Hematopoietic multipotent progenitor cell treated with erythropoietin and hydrocortisone succinate and interleukin-3 and kit ligand, for 6 days (in vitro differentiated cells): ENCODE results near the gene LRRC43.
"Not testable (repeated sequence)": the region's sequence is repeated elsewhere in the genome, so short reads cannot be mapped to it uniquely, and the experiment has no call there.

Experiments used
- DNase-seq: peaks from one replicate; pipeline ENCODE4 v3.0.0-alpha.2; 2015

The LRRC43 gene

DNA sequence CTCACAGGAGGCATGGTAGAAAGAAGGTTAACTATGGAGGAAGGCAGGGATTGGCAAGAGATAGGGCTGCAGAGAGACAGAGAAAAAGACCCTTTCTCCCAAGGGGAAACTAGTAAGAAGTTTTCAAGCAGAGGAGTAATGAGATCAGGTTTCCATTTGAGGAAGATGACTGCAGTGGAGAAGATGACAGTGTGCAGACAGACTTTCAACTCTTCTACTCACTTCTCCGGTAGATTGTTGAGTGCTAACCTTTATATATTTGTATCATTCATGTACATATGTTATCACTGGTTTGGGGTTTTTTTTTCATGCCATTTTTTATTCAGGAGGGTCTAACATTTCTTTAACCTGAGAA lies 14.7 kb downstream of the LRRC43 start:
- DNase-seq = no peak

- no peak for DNase-seq
Measured at GRCh38 chr12:122199484-122200355, 16.8 kb downstream of the LRRC43 start.

DNA sequence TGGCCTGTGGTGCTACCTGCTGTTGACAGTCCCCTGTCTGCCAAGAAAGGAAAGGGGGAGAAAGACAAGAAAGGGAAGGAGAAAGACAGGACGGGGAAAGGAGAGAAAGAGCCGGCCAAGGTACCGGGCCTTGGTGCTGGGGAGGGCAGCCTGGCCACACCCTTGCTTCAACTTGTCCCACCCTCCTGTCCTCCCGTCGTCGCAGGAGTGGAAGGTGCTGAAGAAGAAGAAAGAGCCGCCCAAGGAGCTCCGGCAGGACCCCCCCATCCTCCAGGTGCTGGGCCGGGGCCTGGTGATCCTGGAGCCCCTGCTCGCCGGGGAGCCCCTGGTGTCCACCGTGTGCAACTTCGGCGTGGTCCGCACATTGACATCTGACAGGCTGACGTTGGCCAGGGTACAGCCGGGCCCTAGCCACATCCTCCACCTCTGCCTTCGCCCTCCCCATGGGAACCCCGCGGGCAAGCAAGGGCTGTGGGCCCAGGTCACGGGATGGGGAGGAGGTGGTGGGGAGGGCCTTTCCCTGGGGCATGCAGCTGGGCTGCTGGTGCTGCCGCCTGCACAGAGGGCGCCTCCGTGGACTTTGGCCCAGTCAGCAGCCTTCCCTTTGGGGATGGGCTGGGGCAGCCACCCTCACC lies 17.7 kb downstream of the LRRC43 start:
- DNase-seq = no peak

DNA sequence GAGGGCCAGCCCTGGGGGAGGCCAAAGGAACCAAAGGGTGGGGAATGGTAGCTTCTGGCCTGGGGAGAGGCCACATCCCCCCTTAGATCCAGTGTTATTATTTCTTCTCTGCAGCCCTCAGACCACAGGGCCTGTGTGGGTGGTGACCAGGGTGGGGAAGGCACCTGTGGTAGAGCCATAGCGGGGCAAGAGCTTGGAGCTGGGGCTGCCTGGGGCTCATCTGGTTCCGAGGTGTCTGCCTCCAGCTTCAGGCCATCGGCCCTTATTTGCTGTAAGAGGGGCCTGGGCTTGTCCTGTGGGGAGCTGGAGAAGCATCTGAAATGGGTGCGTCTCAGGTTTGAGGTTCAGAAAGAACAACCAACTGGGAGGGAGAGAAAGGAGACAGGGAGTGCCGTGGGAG lies 18.5 kb downstream of the LRRC43 start:
- no peak for DNase-seq

- no peak for DNase-seq
Measured at GRCh38 chr12:122202017-122202416, 19.1 kb downstream of the LRRC43 start.

DNA sequence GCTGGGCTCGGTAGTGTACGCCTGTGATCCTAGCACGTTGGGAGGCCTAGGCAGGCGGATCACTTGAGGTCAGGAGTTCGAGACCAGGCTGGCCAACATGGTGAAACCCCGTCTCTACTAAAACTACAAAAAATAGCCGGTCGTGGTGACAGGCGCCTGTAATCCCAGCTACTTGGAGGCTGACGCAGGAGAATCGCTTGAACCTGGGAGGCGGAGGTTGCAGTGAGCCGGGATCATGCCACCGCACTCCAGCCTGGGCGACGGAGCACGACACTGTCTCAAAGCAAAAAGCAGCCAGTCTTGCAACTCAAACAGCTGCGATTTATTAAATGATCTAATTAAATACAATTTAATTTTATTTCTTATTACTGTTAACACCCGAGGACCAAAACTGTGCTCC lies 19.9 kb downstream of the LRRC43 start:
- not testable (repeated sequence) for DNase-seq

- DNase-seq = peak; percentile 73
Measured at GRCh38 chr12:122203301-122204166, 20.6 kb downstream of the LRRC43 start, which contains the start of gene B3GNT4. Gene B3GNT4, plus strand, starts transcription at chr12:122203709. Its CDS starts 910 bp downstream, at chr12:122204619.

DNA sequence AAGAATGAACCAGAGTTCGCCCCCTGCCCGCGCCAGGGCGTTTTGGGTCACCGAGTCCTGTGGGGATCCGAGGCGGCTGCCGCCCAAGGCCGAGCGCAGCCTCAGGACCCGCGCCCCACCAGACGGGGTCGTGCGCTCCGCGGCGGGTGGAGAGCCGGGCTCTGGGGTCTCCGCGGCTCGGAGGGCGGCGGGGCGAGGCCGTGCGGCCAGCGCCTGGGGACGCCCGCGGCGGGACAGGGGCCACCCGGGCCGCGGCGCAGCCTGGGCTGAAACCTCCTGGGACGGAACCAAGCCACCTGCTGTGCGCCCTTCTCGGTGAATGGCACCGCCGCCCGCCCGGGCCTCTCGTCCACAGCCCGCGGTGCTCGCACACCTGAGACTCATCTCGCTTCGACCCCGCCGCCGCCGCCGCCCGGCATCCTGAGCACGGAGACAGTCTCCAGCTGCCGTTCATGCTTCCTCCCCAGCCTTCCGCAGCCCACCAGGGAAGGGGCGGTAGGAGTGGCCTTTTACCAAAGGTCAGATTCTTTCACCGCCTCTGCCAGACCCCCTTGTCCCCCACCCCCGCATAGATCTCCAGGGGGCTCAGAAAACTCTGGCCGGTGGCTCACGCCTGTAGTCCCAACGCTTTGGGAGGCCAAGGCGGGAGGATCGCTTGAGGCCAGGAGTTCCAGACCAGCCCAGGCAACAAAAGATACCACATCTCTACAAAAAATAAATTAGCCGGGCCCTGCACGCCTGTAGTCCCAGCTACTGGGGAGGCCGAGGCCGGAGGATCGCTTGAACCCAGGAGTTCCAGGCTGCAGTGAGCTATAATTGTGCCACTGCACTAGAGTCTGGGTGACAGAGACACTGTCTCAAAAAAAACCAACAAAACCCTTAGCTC lies 21.5 kb downstream of the LRRC43 start:
- DNase-seq = no peak

DNA sequence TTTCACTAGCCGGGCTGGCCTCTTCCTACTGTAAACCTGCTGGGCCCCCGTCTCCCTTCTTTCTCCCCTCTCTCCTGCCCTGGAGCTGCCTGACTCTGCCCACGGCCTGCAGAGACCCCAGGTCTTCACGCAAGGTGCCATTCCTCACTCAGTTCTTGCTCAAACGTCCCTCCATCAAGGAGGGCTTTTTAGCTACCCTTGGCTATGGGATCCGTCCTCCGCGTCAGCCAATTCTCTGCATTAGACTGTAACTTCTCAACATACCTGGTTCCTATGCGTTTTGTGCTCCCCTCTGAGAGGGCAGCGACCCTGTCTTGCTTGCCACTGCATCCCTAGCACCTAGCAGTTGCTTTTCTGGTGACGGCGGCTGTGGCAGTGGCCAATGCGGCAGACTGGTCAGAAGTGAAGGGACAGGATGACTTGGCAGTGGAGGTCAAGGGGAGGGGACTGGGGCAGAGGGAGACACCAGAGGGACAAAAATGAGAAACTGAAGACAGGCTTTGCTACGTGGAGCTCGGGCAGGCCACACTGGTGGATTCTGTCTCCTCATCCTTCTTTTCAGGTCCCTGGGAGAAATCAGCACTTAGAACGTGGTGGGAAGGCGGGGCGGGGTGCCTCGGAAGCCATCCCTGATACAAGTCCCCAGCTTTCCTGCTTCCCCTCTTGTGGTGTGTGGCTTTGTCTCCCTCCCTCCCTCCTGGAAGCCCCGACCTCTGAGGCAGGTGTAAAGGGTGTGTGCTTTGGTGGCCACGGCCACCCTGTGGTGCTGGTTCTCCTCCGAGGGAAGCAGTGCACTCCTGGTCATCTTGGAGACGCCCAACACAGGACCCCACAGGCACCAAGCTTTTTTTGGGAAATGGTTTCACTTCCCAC lies 22.4 kb downstream of the LRRC43 start:
- no peak for DNase-seq

DNA sequence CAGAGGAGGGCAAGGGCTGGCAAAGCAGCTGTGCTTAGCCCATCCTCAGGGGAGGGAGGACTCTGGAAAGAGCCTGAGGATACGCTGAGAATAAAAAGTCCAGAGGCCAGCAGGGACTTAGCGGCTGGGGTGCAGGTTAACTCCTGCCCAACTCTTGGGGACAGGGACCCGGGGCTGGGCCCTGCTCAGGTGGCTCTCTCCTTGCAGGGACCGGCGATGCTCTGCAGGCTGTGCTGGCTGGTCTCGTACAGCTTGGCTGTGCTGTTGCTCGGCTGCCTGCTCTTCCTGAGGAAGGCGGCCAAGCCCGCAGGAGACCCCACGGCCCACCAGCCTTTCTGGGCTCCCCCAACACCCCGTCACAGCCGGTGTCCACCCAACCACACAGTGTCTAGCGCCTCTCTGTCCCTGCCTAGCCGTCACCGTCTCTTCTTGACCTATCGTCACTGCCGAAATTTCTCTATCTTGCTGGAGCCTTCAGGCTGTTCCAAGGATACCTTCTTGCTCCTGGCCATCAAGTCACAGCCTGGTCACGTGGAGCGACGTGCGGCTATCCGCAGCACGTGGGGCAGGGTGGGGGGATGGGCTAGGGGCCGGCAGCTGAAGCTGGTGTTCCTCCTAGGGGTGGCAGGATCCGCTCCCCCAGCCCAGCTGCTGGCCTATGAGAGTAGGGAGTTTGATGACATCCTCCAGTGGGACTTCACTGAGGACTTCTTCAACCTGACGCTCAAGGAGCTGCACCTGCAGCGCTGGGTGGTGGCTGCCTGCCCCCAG lies 23.4 kb downstream of the LRRC43 start:
- DNase-seq = no peak

GRCh38 chr12:122206976-122207375 lies 24.1 kb downstream of the LRRC43 start:
- no peak for DNase-seq

- DNase-seq = no peak
Measured at GRCh38 chr12:122207391-122207790, 24.5 kb downstream of the LRRC43 start.

GRCh38 chr12:122208073-122208820 lies 25.3 kb downstream of the LRRC43 start:
- DNase-seq = no peak

GRCh38 chr12:122215771-122216170 lies 32.8 kb downstream of the LRRC43 start:
- DNase-seq = no peak

DNA sequence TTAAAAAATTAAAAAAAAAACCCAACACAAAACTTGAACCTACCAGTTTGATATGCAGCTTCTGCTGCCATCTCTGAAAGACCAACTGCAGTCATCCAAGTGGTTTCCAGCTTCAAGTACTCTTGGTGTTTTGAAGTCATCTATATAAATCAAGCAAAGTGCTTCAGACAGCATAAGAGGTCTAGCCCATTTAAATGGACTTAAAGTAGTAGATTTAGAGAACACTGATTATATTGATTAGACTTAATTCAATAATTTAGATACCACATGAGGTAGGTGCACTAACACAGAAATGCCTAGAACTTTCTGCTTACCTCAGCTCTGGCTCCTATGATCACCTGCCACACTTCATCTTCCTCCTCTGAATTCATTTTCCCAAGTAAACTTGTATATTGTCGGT lies 33.5 kb downstream of the LRRC43 start:
- DNase-seq = no peak

- peak; percentile 100 for DNase-seq
Measured at GRCh38 chr12:122225683-122226365, 42.9 kb downstream of the LRRC43 start, which contains the start of gene DIABLO. Gene DIABLO, minus strand, starts transcription at chr12:122226052. Its CDS starts 38 bp downstream, at chr12:122226014.

DNA sequence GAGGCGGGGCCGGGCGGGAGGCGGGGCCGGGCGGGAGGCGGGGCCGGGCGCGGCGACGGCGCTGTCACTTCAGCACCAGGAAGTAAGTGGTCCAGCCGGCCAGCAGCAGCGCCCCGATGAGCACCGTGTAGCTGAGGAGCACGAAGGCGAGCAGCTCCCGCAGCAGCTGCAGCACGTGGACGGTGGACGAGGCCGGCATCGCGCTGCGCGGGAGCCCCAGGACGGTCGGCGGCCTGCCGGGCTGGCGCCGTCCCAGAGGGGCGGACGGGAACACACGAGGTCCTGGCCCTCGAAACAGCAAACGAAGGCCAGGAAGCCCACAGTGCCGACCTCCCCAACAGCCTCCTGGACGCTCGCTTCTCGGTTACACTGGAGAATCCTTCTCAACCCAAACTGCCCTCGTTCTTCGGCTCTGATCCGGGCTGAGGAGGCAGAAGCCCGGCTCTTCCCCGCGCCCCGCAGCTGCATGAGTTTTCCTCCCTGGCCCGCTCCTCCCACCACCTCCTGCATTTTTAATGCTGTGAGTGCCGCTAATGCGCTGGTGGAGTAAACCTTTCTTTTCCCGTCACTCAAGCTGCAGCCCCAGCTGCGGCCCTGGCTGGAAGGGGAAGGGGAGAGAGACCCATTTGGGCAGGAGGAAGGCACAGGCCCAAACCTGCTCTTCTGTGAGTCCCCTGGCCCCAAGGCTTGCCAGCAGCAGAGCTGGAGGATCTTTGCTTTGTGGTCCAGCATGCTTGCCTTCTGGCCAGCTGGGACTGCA lies 43.6 kb downstream of the LRRC43 start:
- no peak for DNase-seq

GRCh38 chr12:122227341-122227740 lies 44.4 kb downstream of the LRRC43 start:
- no peak for DNase-seq
